Caki2 (cell line): ENCODE data around the gene FAP. TPM values are rescaled to one million over a fixed set of nuclear protein-coding genes. Genes with fewer than 3 reads are reported as not detected.

Experiments
- DNase-seq: peaks from one replicate; pipeline ENCODE4 v3.0.0-alpha.2; 2015; ENCODE audit warnings: low read depth
- in situ Hi-C: cut with HindIII; loops from 2 replicates; pipeline ENCODE4 v1.10.0; 2016; ENCODE audit warnings: low sequenced_read_pairs, low pct_unique_long_range_greater_than_20kb, mixed read lengths
- total RNA-seq: library from RNA; depleted of rRNA; stranded (reverse); fragments of >200 nt; shearing (Covaris generic); gene quantifications from 2 replicates; pipeline ENCODE4 v1.2.3, GENCODE V29; 2014; ENCODE audit warnings: low replicate concordance; rRNA removed

The FAP gene
- total RNA-seq, 1 experiment from 2014 or later, result not detected

DNA sequence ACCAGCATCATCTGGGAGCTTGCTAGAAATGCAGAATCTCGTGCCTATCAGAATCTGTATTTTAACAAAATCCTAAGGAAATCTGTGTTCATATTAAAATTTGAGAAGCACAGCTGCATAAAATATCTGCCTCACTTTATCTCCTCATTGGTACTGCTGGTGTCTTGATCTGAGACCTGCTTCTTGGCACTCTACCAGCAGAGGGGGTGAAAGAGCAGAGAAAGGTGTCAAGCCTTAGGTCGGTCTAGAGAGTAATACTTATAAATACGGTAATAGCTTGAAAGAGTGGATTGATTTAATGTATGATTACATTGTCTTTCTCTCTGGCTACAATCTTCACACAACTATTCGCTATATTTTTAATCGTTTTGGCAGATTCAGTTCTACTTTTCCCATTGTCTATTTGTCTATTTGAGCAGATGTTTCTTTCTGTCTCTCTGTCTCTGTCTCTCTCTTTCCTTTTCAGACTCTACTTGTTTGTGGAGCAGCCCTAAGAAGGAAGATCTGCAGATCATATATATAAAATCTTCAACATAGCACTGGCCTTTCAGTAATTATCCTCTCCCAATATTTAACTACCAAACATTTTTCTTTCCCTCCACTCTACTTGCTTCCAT lies 89.5 kb downstream of the FAP start:
- in situ Hi-C loops, result no loop called here

DNA sequence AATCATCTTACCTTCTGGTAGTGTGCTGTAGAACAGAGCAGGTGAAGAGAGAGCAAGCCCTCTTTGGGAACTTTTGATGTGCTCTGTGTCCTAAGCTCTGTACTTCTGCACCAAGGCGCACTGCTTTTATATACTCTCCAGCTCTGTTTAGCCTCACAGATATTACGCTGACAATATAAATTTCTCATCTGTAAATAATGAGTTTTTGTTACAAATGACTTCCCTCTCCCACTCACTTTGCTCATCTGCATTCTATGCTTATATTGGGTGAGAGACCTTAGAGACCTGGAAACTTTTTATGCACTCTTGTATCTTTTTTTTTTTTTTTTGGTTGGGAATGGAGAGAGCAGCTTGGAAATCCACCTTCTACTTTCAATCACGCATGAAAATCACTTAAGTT lies 91.1 kb downstream of the FAP start, which contains the start of gene GCG:
Gene GCG (minus strand): TSS at position 101 of the 400 bp plus-strand sequence. CDS start 3,069 bp downstream, outside the sequence.
- in situ Hi-C loops, result no loop called here
- no peak for DNase-seq

More for the DNA sequence above, 89.5 kb downstream of the FAP start:
- peak; percentile 32 for DNase-seq

DNA sequence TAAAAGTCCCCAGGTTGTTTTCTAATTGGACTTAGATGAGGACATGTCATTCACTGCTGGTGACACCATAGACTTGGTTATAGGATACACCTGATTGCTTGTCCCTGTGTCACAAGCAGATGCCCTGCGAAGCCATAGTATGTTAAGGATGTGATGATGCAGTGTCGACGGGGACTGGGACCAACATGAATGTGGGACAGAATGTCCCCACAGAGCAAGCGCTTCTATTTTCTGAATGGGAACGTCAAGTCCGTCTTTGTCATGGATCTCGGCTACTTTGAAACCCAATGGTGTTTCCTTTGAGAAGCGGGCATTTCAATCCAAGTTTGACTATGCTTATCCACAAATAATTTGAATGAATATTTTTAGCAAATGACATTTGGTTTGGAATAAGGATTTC lies 93.3 kb downstream of the FAP start:
- in situ Hi-C loops, result no loop called here
- DNase-seq, result no peak

DNA sequence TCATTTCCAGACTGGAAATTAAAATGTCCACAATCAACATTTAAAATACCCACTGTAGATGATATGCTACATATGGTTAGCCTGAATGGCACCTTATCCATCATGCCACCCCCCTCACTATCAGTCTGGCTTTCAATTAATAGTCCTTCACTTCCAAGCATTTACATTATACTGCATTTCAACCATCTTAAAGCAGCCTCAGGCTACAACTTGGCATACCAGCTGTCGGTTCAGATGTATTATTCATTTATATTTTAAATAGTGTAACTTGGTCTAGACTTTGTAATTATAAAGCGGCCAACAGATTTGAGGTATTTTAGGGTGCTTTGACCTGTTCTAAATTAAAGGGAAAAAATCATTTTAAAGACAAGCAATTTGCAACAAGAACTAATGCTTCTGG lies 93.8 kb downstream of the FAP start:
- no peak for DNase-seq
- in situ Hi-C loops, result no loop called here

DNA sequence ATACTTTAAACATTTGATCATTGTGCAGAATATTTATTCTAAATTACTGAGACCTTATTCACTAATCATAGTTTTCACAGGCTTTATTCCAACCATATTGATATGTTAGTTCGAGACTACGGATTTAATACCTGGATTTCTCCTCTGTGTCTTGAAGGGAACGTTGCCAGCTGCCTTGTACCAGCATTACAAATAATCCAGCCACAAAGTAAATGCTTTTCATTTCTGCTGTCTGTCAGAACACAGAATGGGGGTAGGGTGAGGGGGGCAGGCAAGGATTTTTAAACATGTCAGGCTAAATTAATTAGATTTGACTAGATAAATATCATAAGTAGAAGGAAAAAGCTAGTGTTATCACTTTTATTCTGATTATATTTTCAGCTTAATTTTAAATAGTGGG lies 94.3 kb downstream of the FAP start:
- no peak for DNase-seq
- in situ Hi-C loops, result no loop called here

DNA sequence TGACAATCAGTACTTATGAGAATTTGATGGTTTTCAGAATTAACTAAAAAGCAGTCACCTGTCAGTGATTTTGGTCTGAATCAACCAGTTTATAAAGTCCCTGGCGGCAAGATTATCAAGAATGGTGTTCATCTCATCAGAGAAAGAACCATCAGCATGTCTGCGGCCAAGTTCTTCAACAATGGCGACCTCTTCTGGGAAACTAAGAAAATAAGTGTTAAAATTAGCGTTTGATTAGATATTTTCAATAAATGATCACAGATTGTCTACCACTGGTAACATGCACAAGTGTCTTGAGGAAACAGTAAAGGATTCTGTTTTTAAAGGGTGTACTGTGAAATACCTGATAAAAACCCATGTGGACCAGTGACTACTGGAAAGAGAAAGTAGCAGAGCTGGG lies 99.3 kb downstream of the FAP start:
- in situ Hi-C loops, result no loop called here

DNA sequence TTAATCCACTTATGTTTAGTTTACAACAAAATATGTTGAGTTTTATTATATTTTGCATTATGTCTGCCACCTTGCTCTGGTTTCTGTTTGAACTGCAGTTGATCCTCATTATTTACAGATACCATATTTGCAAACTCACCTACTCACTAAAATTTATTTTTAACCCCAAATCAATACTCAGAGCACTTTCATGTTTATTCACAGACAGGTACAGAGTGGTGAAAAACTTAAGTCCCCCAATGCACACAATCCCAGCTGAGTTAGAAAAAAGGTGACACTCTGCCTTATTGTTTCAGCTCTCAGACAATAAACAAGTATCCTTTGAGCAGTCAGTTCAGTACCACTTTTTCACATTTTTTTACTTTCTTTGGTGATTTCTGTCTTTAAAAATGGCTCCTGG lies 104.9 kb downstream of the FAP start:
- in situ Hi-C loops, result no loop called here
- DNase-seq, result no peak

More for the DNA sequence above, 99.3 kb downstream of the FAP start:
- DNase-seq, result no peak

DNA sequence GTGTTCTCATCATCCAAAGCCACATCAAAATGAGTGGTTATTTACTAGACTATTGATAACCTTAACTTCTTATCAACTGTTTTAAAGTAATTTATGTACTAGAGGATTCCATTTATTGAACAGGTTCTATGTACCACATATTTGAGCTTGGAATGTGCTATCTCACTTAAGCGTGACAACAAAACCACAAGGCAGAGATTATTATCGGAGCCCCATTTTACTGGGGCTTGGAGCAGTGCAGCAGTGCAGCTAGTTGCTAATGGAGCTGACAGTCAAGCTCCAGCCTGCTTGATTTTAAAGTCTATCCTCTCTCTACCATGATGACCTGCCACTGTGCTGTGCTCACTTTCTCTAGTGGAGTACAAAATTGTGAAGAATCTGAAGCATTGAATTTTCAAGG lies 115.8 kb downstream of the FAP start:
- no peak for DNase-seq
- in situ Hi-C loops, result no loop called here

DNA sequence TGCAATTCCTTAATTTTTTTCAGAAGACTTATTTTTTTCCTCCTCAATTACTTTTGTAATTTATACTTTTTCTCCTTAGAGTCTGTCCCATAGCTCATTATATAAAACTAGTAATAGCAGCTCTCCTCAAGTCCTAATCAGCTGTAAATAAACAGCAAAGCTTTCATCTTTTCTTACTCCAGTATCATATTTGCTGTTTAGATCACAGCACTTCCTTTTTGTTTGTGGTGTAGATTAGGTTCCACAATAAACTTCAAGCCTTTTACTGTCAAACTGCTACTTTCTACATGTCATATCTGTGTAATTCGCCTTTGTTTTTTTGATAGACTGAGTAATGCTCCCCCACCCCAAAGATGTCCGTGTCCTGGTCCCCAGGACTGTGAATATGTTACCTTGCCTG lies 116.7 kb downstream of the FAP start:
- in situ Hi-C loops, result no loop called here
- DNase-seq, result no peak

DNA sequence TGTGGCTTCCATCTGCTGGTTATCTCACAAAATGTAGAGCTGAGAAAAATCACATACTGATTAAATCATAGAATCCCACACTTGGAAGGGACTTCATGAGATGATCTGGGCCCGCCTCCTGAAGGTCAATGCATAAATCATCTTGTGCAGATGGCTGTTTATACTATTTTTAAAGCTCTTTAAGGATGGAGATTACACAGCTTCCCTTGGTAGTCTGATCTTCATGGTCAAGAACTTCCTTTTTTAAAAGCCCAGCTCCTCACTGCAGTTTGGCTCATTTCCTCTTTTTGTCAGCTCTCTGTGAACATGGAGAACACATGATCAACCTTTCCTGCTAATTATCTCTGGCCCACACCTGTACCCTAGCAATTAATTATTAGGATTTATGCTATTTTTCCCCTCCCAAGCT lies 117.1 kb downstream of the FAP start:
- in situ Hi-C loops, result no loop called here
- no peak for DNase-seq

DNA sequence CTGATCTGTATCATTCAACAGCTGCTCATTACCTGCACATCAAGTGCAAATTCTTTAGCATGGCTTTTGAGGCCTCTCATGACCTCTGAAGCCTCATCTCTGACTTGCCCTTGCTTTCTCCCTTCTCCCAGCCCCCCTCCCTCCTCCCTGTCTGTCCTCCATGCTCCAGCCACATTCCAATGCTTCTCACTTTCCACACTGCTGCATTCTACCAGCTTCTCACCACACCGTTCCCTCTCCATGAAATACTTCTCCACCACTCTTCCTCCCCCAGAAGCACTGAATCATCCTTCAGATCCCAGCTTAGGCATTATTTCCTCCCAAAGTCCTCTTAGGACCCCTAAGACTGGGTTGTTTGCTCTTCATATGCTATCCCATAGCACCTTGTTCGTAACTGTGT lies 118.1 kb downstream of the FAP start:
- DNase-seq, result no peak
- in situ Hi-C loops, result no loop called here

DNA sequence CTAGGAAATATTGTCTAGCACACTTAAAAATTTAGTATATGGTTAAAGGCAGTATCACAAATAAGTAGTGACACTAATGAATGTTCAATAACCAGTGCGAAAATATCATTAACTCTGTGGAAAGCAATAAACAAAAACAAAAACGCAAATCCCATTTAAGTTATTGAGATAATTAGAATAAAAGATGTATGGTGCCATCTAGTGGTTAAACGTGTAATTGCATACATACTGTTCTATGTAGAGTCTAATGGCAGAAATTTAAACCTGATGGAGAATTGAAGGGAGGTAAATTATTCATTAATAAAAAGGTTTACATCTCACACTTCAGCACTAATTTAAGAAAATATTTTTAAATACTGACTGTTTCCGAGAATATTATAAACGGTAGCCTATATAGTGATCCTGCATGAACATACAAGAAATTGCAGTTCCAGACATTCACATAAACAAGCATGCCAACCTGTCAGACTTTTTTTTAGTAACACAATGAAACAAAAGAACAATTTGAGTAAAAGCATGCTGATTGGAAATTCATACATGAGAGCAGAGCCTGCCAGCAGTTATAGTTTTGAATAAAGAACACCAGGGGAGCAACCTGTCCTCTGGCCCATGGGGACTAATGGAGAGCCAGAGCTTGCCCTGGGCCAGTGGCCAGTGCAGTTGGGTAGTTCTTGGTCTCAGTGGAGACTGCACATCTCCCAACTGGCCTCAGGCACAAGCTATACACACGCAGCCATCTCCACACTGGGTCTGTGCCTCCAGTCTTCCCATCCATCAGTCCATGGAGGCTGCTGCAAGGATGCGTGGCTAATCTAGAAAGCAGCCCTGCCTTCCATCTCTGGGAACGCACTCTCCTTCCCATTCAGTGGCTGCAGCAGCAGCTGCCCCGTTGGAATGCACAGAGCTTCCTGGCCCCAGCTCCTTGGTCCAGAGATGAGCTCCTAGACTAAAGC lies 119.2 kb downstream of the FAP start:
- peak; percentile 39 for DNase-seq
- in situ Hi-C loops, result no loop called here

Other genes with a start within 250 kb of the FAP start
- 22.0 and 37.5 TPM in 2 replicates for gene DPP4, start 169.2 kb downstream of the FAP start, total RNA-seq
- gene GCG, start 91.2 kb downstream of the FAP start, total RNA-seq, result not detected in 2 replicates
- 2.6 and 8.5 TPM in 2 replicates for gene IFIH1, start 75.2 kb upstream of the FAP start, total RNA-seq
- gene GCA, start 100.7 kb upstream of the FAP start, total RNA-seq, result 15.1 and 27.5 TPM in 2 replicates